NB4 (cell line): Measurements from ENCODE around the gene ADAMTS12.

Source experiments
- MYC ChIP-seq: IDR thresholded peaks from 2 replicates; pipeline ENCODE4 v1.6.1; 2011; ENCODE audit warnings: low read depth, low read length
- POLR2A ChIP-seq: IDR thresholded peaks from 2 replicates; pipeline ENCODE4 v1.6.1; 2011; ENCODE audit warnings: mild to moderate bottlenecking; ENCODE audit not compliant: insufficient read length; ENCODE audit errors: extremely low read depth
- TF ChIP-seq, protein P1 (sequence below): IDR thresholded peaks from one replicate; pipeline ENCODE4 v1.5.1; 2012; ENCODE audit warnings: low read depth, low read length
- TF ChIP-seq, protein P2 (sequence below): IDR thresholded peaks from 2 replicates; pipeline ENCODE4 v1.6.1; 2011; ENCODE audit warnings: low read depth, low read length

DNA sequence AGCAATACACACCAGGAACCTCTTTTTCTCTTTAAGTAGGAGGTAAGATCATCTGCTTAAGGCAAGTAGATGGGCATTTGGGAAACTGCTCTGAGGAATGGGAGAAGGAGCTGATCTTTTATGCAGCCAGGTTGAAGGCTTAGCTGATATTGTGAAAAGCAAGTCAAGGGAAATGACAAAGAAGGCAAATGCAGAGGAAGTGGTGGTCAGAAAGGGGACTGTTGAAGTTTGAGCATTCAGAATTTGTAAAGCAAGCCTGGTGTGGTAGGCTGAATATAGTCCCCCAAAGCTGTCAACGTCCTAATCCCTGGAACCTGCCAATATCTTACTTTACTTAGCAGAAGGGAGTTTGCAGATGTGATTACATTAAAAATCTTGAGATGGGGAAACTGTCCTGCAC is 128.9 kb downstream of the ADAMTS12 start:
- TF ChIP-seq, protein P1, sequence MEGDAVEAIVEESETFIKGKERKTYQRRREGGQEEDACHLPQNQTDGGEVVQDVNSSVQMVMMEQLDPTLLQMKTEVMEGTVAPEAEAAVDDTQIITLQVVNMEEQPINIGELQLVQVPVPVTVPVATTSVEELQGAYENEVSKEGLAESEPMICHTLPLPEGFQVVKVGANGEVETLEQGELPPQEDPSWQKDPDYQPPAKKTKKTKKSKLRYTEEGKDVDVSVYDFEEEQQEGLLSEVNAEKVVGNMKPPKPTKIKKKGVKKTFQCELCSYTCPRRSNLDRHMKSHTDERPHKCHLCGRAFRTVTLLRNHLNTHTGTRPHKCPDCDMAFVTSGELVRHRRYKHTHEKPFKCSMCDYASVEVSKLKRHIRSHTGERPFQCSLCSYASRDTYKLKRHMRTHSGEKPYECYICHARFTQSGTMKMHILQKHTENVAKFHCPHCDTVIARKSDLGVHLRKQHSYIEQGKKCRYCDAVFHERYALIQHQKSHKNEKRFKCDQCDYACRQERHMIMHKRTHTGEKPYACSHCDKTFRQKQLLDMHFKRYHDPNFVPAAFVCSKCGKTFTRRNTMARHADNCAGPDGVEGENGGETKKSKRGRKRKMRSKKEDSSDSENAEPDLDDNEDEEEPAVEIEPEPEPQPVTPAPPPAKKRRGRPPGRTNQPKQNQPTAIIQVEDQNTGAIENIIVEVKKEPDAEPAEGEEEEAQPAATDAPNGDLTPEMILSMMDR, result no peak
- TF ChIP-seq, protein P2, sequence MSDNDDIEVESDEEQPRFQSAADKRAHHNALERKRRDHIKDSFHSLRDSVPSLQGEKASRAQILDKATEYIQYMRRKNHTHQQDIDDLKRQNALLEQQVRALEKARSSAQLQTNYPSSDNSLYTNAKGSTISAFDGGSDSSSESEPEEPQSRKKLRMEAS, result no peak
- TF ChIP-seq POLR2A (no peak), MYC (no peak)
